Loucy (cell line): ENCODE measurements around the gene PLEKHG7.

ENCODE experiments used
- CTCF ChIP-seq: fragments of 200-600 bp; sonication (generic); conservative IDR thresholded peaks from 2 replicates; pipeline ENCODE4 v1.5.1; 2014; ENCODE audit warnings: mild to moderate bottlenecking, antibody characterized with exemption, low read length
- EZH2phosphoT487 ChIP-seq: fragments of 200-600 bp; IDR thresholded peaks from 2 replicates; pipeline ENCODE4 v1.6.1; 2018; ENCODE audit warnings: antibody characterized with exemption, mild to moderate bottlenecking, moderate library complexity, borderline replicate concordance

DNA sequence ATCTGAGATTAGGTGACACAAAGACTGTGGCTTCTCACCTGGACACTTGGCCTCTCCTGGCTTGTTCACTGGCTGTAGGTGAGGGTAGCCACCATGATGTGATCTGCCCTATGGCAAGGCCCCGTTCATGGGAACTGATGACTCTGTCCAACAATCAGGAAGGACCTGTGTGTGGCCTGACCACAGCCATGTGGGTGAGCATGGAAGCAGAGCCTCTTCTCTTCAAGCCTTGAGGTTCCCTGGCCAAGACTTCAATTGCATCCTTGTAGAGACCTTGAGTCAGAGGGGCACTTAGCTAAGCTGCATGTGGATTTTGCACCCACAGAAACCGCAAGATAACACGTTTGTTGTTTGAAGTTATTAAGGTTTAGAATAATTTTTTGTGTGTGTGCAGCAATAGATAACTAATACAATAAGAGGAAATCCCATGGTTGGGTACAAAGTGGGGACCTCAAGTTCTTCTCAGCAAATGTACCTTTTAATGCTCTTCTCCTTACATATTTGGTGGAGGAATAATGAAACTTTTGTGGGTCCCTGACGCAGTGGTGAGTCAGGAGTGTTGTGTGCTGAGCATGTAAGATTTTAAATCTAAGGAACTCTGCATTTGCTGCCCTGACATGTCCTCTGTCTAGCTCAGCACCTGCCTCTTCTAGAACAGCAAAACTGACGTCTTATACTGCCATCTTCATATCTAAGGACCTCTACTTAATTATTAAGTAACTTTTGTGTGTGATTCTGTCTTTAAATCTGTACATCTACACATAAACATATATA is 27.5 kb upstream of the PLEKHG7 start:
- TF ChIP-seq CTCF (no peak), EZH2phosphoT487 (no peak)
